ENCODE data around the gene MED13L. TPM values are rescaled to one million over a fixed set of nuclear protein-coding genes. Genes with fewer than 3 reads are reported as not detected.

Gene MED13L
- total RNA-seq, 1 experiment from 2014 or later: 89.0 TPM

DNA sequence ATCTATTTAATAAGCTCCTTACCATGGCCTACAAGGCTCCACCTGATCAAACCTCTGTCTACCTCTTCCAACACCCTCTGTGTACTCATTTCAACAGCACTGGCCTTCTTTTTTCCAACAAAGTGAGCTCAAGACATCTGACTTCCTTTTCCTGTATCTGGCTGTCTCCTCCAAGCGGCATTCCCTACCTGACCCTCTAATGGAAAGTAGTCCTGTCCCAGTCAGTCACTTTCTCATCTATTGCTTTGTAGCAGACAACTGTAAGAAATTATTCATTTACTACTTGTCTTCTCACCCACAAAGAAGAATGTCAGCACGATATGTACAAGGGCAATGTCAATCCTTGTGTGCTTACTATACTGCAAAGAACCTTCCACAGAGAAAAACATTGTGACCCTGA lies 149.6 kb downstream of the MED13L start:
- Mint-ChIP-seq H3K9me3 (ENCODE audit: low read depth, unreplicated experiment) (no peaks in the 10 kb centered on the region), H3K27ac (ENCODE audit: unreplicated experiment) (no peak overlapping the region), H3K27me3 (ENCODE audit: unreplicated experiment) (no peaks in the 10 kb centered on the region), H3K4me3 (ENCODE audit: low read depth, unreplicated experiment) (no peak overlapping the region), H3K36me3 (ENCODE audit: insufficient read depth, unreplicated experiment) (no peaks in the 10 kb centered on the region), H3K4me1 (ENCODE audit: low read depth, unreplicated experiment) (peaks cover 10% of the 10 kb centered on the region)
- intact Hi-C loops (cut with micrococcal nuclease; ENCODE audit: unreplicated experiment): no loop called here
- CTCF ChIA-PET: no interaction called here
- TF ChIP-seq, protein P1, sequence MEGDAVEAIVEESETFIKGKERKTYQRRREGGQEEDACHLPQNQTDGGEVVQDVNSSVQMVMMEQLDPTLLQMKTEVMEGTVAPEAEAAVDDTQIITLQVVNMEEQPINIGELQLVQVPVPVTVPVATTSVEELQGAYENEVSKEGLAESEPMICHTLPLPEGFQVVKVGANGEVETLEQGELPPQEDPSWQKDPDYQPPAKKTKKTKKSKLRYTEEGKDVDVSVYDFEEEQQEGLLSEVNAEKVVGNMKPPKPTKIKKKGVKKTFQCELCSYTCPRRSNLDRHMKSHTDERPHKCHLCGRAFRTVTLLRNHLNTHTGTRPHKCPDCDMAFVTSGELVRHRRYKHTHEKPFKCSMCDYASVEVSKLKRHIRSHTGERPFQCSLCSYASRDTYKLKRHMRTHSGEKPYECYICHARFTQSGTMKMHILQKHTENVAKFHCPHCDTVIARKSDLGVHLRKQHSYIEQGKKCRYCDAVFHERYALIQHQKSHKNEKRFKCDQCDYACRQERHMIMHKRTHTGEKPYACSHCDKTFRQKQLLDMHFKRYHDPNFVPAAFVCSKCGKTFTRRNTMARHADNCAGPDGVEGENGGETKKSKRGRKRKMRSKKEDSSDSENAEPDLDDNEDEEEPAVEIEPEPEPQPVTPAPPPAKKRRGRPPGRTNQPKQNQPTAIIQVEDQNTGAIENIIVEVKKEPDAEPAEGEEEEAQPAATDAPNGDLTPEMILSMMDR (IDR thresholded peaks at IDR 0.05; ENCODE audit: unreplicated experiment): no peak
- DNase-seq: no peak
- no TSS peak for BruUV-seq (replicated peaks)

DNA sequence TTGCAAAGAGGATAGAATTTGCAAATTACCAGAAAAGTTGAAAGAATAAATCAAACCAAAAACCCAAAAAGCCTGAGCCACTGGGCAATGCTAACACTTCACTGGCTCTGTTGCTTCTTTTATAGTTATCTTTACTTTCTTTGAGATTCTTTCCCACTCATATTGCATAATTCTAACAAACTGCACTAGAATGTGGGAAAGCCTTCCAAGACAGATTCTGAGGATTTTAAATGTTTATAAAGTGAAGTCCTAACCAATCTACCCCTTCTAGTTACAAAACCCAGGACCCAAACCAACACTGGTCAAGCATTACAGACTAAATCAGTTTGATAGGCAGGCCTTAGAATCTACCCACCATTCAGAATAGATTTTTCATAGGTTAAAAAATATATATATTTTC lies 150.9 kb downstream of the MED13L start:
- H3K27ac Mint-ChIP-seq (ENCODE audit: unreplicated experiment): no peak overlapping the region
- H3K36me3 Mint-ChIP-seq (ENCODE audit: insufficient read depth, unreplicated experiment): no peaks in the 10 kb centered on the region
- H3K9me3 Mint-ChIP-seq (ENCODE audit: low read depth, unreplicated experiment): no peaks in the 10 kb centered on the region
- TF ChIP-seq, protein P1 (IDR thresholded peaks at IDR 0.05; ENCODE audit: unreplicated experiment): no peak
- no peak overlapping the region for H3K4me3 Mint-ChIP-seq (ENCODE audit: low read depth, unreplicated experiment)
- CTCF ChIA-PET: no interaction called here
- no TSS peak for BruUV-seq (replicated peaks)
- no peak for DNase-seq
- H3K27me3 Mint-ChIP-seq (ENCODE audit: unreplicated experiment): no peaks in the 10 kb centered on the region
- intact Hi-C loops (cut with micrococcal nuclease; ENCODE audit: unreplicated experiment): no loop called here
- peaks cover 10% of the 10 kb centered on the region for H3K4me1 Mint-ChIP-seq (ENCODE audit: low read depth, unreplicated experiment)

DNA sequence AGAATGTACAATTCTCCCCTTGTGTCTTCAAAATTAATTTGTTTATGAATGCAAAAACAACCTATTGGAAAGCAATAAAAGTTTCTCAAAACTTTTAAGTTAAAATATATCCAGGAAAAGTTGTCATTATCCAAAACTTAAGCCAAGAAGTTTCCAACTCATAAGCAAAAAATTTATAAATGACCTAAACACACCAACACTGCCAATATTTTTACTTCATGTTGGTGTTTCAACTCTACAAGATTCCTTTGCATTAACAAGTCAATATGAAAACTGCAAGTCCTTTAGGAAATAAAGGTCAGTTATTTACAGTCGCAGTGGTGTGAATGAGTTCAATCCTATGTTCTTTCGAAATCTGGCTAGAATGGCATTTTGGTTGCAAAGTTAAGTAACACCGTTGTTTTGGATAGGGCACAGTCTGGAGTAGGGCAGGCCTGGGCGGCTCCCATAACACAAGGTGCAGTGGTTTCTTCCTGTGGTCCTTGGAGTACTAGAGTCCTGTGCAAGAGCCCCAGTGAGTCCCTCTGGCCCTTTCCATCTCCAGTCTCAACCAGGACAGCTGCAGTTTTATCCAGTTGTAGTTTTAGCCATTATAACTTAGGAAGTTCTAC lies 151.4 kb downstream of the MED13L start:
- Mint-ChIP-seq H3K36me3 (ENCODE audit: insufficient read depth, unreplicated experiment) (no peaks in the 10 kb centered on the region), H3K4me1 (ENCODE audit: low read depth, unreplicated experiment) (peaks cover 10% of the 10 kb centered on the region), H3K27ac (ENCODE audit: unreplicated experiment) (no peak overlapping the region), H3K27me3 (ENCODE audit: unreplicated experiment) (no peaks in the 10 kb centered on the region), H3K9me3 (ENCODE audit: low read depth, unreplicated experiment) (no peaks in the 10 kb centered on the region), H3K4me3 (ENCODE audit: low read depth, unreplicated experiment) (no peak overlapping the region)
- TF ChIP-seq, protein P1 (IDR thresholded peaks at IDR 0.05; ENCODE audit: unreplicated experiment): no peak
- no peak for DNase-seq
- no TSS peak for BruUV-seq (replicated peaks)
- CTCF ChIA-PET: no interaction called here
- intact Hi-C loops (cut with micrococcal nuclease; ENCODE audit: unreplicated experiment): no loop called here

DNA sequence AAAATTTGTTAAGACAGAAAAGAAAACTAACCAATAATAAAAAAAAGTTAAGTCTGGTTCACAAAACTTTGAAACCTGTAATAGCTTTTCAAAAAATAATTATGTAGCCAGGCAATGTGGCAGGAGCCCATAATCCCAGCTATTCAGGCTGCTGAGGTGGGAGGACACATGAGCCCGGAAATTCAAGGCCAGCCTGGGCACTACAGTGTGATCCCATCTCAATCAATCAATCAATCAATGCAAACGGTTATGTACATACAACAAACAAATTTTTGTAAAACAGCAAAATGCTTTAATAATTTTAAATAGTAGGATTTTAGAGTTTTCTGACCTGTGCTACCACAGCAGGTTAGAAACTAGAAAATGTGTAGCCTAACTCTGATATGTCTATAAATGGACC lies 152.4 kb downstream of the MED13L start:
- DNase-seq: no peak
- no peaks in the 10 kb centered on the region for H3K9me3 Mint-ChIP-seq (ENCODE audit: low read depth, unreplicated experiment)
- CTCF ChIA-PET: no interaction called here
- TF ChIP-seq, protein P1 (IDR thresholded peaks at IDR 0.05; ENCODE audit: unreplicated experiment): no peak
- H3K27ac Mint-ChIP-seq (ENCODE audit: unreplicated experiment): no peak overlapping the region
- H3K27me3 Mint-ChIP-seq (ENCODE audit: unreplicated experiment): no peaks in the 10 kb centered on the region
- intact Hi-C loops (cut with micrococcal nuclease; ENCODE audit: unreplicated experiment): no loop called here
- no peaks in the 10 kb centered on the region for H3K36me3 Mint-ChIP-seq (ENCODE audit: insufficient read depth, unreplicated experiment)
- H3K4me1 Mint-ChIP-seq (ENCODE audit: low read depth, unreplicated experiment): peaks cover 10% of the 10 kb centered on the region
- H3K4me3 Mint-ChIP-seq (ENCODE audit: low read depth, unreplicated experiment): no peak overlapping the region
- no TSS peak for BruUV-seq (replicated peaks)
